ENCODE measurements around the gene ZNF846. TPM values are rescaled to one million over a fixed set of nuclear protein-coding genes. Genes with fewer than 3 reads are reported as not detected.
A peak's percentile ranks its signal among the peaks of the same experiment; 100 is the strongest.
"Not testable (repeated sequence)": the region's sequence is repeated elsewhere in the genome, so short reads cannot be mapped to it uniquely, and the experiment has no call there.

ZNF846 gene
- total RNA-seq, 1 donor from 2014 or later = 4.0 TPM

GRCh38 chr19:9785367-9786331 lies 17.1 kb upstream of the ZNF846 start:
- peak; percentile 94 to 96 for DNase-seq (ENCODE audit: low read depth in 2 of 2)

GRCh38 chr19:9784163-9784496 lies 15.6 kb upstream of the ZNF846 start:
- not testable (repeated sequence) for DNase-seq (ENCODE audit: low read depth in 2 of 2)

- DNase-seq (ENCODE audit: low read depth in 2 of 2) = no peak
These were observed 13.8 kb upstream of the ZNF846 start for GRCh38 chr19:9782338-9782737.

- no peak for DNase-seq (ENCODE audit: low read depth in 2 of 2)
These were observed 10.7 kb downstream of the ZNF846 start for GRCh38 chr19:9757544-9758501.

GRCh38 chr19:9752701-9753443 lies 15.7 kb downstream of the ZNF846 start:
- DNase-seq (ENCODE audit: low read depth in 2 of 2) = no peak

GRCh38 chr19:9751446-9751845 lies 17.1 kb downstream of the ZNF846 start:
- DNase-seq (ENCODE audit: low read depth in 2 of 2) = no peak

GRCh38 chr19:9741476-9742171 lies 26.9 kb downstream of the ZNF846 start:
- DNase-seq (ENCODE audit: low read depth in 2 of 2) = no peak

GRCh38 chr19:9735986-9736385 lies 32.6 kb downstream of the ZNF846 start:
- DNase-seq (ENCODE audit: low read depth in 2 of 2) = no peak

- not testable (repeated sequence) for DNase-seq (ENCODE audit: low read depth in 2 of 2)
These were observed 38.5 kb downstream of the ZNF846 start for GRCh38 chr19:9730056-9730455.

- no peak for DNase-seq (ENCODE audit: low read depth in 2 of 2)
These were observed 39.4 kb downstream of the ZNF846 start for GRCh38 chr19:9729162-9729561.

- DNase-seq (ENCODE audit: low read depth in 2 of 2) = no peak
These were observed 40.9 kb downstream of the ZNF846 start for GRCh38 chr19:9727644-9728043.

GRCh38 chr19:9725508-9726201 lies 42.9 kb downstream of the ZNF846 start:
- not testable (repeated sequence) for DNase-seq (ENCODE audit: low read depth in 2 of 2)

GRCh38 chr19:9724157-9724556 lies 44.4 kb downstream of the ZNF846 start:
- DNase-seq (ENCODE audit: low read depth in 2 of 2) = no peak

GRCh38 chr19:9721861-9722260 lies 46.7 kb downstream of the ZNF846 start:
- DNase-seq (ENCODE audit: low read depth in 2 of 2) = no peak

GRCh38 chr19:9720541-9720940 lies 48.0 kb downstream of the ZNF846 start:
- no peak for DNase-seq (ENCODE audit: low read depth in 2 of 2)

- no peak for DNase-seq (ENCODE audit: low read depth in 2 of 2)
These were observed 56.7 kb downstream of the ZNF846 start for GRCh38 chr19:9711815-9712214.

GRCh38 chr19:9709305-9709704 lies 59.2 kb downstream of the ZNF846 start:
- DNase-seq (ENCODE audit: low read depth in 2 of 2) = no peak

GRCh38 chr19:9705836-9706235 lies 62.7 kb downstream of the ZNF846 start:
- DNase-seq (ENCODE audit: low read depth in 2 of 2) = no peak

- no peak for DNase-seq (ENCODE audit: low read depth in 2 of 2)
These were observed 66.4 kb downstream of the ZNF846 start for GRCh38 chr19:9702186-9702585.
